ENCODE data around the gene NAA10. TPM values are rescaled to one million over a fixed set of nuclear protein-coding genes. Genes with fewer than 3 reads are reported as not detected.
A peak's percentile ranks its signal among the peaks of the same experiment; 100 is the strongest.

NAA10 gene
- total RNA-seq, 1 experiment from 2014 or later: 107 TPM

DNA sequence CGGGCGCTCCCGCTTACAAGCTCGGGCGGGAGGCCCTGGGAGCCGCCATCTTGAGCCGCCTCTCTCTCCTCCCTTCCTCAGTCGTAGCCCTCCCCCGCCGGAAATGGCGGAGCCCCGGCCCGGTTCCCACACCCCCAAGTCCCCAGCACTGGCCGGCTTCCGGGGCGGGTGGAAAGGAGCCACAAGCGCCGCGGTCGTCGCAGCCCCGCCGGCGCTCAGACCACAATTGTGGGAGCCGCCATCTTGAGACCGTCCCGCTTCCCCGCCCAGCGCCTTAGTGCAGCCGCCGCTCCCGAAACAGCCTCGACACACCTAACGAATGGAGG is 36.2 kb upstream of the NAA10 start:
- Mint-ChIP-seq H3K27ac (peak overlapping the region; percentile 100), H3K4me1 (peaks cover 29% of the 10 kb centered on the region), H3K4me3 (peak overlapping the region; percentile 100), H3K36me3 (no peaks in the 10 kb centered on the region; the same call in 1 of the 2 replicates), H3K9me3 (no peaks in the 10 kb centered on the region), H3K27me3 (ENCODE audit: low read depth) (no peaks in the 10 kb centered on the region)
- POLR2A ChIA-PET: interaction anchor here (0.9 to 1.3 kb wide), 4 partner anchors 10 to 43 kb away, joined by 3 to 4 read pairs (median 3); no protein-coding TSS in a partner anchor
- CTCF ChIA-PET: no interaction called here
- ATAC-seq: peak; percentile 11
- peak; percentile 69 for DNase-seq (ENCODE audit: low spot score)
- TF ChIP-seq ESRRA (CRISPR knock-in tag; IDR thresholded peaks at IDR 0.05; ENCODE audit: borderline replicate concordance) (0 out of 2 replicates have a peak, but pooled peaks have one; percentile 63), EMX1 (CRISPR knock-in tag; IDR thresholded peaks at IDR 0.05) (0 out of 2 replicates have a peak, but pooled peaks have one; percentile 11), GABPB1 (CRISPR knock-in tag; IDR thresholded peaks at IDR 0.05) (no peak)

GRCh38 chrX:153970357-153971123 is 35.7 kb upstream of the NAA10 start:
- Mint-ChIP-seq H3K9me3 (no peaks in the 10 kb centered on the region), H3K27me3 (ENCODE audit: low read depth) (no peaks in the 10 kb centered on the region), H3K27ac (peak overlapping the region; percentile 98), H3K4me3 (peak overlapping the region; percentile 100), H3K4me1 (peaks cover 31% of the 10 kb centered on the region), H3K36me3 (no peaks in the 10 kb centered on the region; the same call in 1 of the 2 replicates)
- DNase-seq (ENCODE audit: low spot score) (no peak), ATAC-seq (no peak)
- ChIA-PET POLR2A (interaction anchor here (0.9 to 1.9 kb wide), 5 partner anchors 11 to 42 kb away, joined by 3 to 6 read pairs (median 3); no protein-coding TSS in a partner anchor), CTCF (no interaction called here)
- TF ChIP-seq, protein P1, sequence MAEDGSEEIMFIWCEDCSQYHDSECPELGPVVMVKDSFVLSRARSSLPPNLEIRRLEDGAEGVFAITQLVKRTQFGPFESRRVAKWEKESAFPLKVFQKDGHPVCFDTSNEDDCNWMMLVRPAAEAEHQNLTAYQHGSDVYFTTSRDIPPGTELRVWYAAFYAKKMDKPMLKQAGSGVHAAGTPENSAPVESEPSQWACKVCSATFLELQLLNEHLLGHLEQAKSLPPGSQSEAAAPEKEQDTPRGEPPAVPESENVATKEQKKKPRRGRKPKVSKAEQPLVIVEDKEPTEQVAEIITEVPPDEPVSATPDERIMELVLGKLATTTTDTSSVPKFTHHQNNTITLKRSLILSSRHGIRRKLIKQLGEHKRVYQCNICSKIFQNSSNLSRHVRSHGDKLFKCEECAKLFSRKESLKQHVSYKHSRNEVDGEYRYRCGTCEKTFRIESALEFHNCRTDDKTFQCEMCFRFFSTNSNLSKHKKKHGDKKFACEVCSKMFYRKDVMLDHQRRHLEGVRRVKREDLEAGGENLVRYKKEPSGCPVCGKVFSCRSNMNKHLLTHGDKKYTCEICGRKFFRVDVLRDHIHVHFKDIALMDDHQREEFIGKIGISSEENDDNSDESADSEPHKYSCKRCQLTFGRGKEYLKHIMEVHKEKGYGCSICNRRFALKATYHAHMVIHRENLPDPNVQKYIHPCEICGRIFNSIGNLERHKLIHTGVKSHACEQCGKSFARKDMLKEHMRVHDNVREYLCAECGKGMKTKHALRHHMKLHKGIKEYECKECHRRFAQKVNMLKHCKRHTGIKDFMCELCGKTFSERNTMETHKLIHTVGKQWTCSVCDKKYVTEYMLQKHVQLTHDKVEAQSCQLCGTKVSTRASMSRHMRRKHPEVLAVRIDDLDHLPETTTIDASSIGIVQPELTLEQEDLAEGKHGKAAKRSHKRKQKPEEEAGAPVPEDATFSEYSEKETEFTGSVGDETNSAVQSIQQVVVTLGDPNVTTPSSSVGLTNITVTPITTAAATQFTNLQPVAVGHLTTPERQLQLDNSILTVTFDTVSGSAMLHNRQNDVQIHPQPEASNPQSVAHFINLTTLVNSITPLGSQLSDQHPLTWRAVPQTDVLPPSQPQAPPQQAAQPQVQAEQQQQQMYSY (CRISPR knock-in tag; IDR thresholded peaks at IDR 0.05): no peak
- TF ChIP-seq NFATC4 (CRISPR knock-in tag; IDR thresholded peaks at IDR 0.05) (0 out of 2 replicates have a peak, but pooled peaks have one; percentile 19), NR1H2 (CRISPR knock-in tag; IDR thresholded peaks at IDR 0.05) (no peak), ZNF219 (CRISPR knock-in tag; IDR thresholded peaks at IDR 0.05; ENCODE audit: borderline replicate concordance) (no peak), ATF3 (CRISPR knock-in tag; conservative IDR thresholded peaks at IDR 0.05) (no peak), ZNF671 (CRISPR knock-in tag; IDR thresholded peaks at IDR 0.05) (no peak), MYBL2 (CRISPR knock-in tag; IDR thresholded peaks at IDR 0.05) (0 out of 2 replicates have a peak, but pooled peaks have one; percentile 34), GRHL2 (CRISPR knock-in tag; IDR thresholded peaks at IDR 0.05; ENCODE audit: insufficient replicate concordance, severe bottlenecking) (no peak)

- POLR2A ChIA-PET: interaction anchor here (1.9 kb wide), 1 partner anchor 42 kb away, joined by 6 read pairs; no protein-coding TSS in a partner anchor
- DNase-seq (ENCODE audit: low spot score): no peak
- no peak overlapping the region for H3K27ac Mint-ChIP-seq
- H3K36me3 Mint-ChIP-seq: no peaks in the 10 kb centered on the region; the same call in 1 of the 2 replicates
- H3K4me3 Mint-ChIP-seq: peak overlapping the region; percentile 100
- CTCF ChIA-PET: interaction anchor here (1.1 to 2.4 kb wide), 3 partner anchors 22 to 56 kb away, joined by 3 to 13 read pairs (median 4); partner anchors contain the start of gene ARHGAP4
- ATAC-seq: no peak
- H3K27me3 Mint-ChIP-seq (ENCODE audit: low read depth): no peaks in the 10 kb centered on the region
- TF ChIP-seq ZNF532 (CRISPR knock-in tag; IDR thresholded peaks at IDR 0.05; ENCODE audit: borderline replicate concordance): no peak
- H3K9me3 Mint-ChIP-seq: no peaks in the 10 kb centered on the region
- peaks cover 31% of the 10 kb centered on the region for H3K4me1 Mint-ChIP-seq
Measured at GRCh38 chrX:153969904-153970356, 35.1 kb upstream of the NAA10 start.
